Measurements from ENCODE around the gene ZNF524.
"Not testable (repeated sequence)": the region's sequence is repeated elsewhere in the genome, so short reads cannot be mapped to it uniquely, and the experiment has no call there.

The ZNF524 gene, protein sequence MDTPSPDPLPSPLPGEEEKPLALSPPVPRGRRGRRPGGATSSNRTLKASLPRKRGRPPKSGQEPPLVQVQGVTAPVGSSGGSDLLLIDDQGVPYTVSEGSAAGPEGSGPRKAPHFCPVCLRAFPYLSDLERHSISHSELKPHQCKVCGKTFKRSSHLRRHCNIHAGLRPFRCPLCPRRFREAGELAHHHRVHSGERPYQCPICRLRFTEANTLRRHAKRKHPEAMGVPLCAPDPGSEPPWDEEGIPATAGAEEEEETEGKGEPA
- 8.1 to 14.1 reads per million in 2 donors for total RNA-seq

DNA sequence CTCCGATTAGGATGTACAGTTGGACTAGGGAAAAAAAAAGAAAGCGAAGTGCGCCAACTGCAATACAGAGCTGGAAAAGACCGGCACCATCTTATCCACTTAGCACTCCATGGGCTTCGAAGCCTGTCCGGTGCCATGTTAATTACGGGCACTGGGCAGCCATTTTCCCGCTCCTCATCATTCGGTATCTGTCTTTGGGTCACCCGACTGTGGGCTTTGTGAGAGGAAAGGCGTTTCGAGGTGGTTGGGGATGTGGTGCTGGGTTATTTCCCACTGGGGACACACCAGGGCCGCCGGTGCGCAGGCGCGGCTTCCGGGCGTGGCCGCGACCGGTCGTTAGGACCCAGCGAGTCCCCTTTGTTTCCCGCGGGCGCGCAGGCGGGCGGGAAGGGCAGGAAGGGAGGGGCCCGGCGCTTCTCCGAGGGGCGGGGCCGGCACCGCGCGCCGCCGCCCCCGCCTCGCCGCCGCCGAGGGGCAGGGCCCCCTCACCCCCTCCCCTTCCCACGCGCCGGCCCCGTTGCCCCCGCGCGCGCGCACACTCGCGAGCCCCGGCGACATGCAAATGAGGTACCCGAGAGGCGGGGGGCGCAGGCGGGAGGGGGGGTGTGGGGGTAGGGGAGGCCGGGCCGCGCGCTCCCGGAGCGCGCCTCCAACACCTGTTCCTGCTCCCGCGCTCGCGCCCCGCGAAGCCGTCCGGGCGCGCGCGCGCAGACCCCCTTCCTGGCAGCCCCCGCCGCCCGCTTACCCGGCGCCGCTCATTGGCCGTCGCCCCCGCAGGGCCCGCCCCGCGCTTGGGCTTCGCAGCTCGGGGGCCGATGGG, at the start of gene ZNF524:
ZNF524 (plus strand) TSS at position 447 of the 820 bp plus-strand sequence. CDS start 1,825 bp downstream, outside the sequence.
- peak; percentile 68 to 94 (median 79) for DNase-seq

DNA sequence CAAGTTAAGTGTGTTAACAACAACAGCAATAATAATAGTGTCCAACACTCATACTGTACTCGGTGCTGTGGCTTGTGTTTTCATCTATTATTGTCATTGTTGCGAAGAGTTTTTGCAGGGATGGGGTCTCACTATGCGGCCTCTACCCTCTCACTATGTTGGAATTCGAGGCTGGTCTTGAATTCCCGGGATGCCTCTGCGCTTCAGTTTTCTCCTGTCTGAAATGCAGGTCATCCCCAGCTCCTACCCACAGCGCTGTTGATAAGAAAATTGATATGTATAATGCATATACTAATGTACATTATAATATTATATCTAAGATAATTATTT, 49.8 kb upstream of the ZNF524 start:
- no peak for DNase-seq

DNA sequence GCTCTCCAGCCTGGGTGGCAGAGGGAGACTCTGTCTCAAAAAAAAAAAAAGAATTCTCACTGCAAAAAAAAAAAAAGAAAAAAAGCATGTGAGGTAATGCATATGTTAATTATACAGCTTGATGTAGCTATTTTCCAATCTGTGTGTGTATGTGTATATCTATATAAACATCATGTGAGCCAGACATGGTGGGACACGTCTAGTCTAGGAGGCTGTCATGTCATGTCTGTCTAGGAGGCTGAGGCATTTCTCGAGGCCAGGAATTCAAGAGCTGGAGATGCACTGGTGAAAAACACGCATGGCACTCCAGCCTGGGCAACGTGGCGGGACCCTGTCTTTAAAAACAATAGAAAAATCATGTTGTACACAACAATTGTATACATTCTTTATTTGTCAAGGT, 47.9 kb upstream of the ZNF524 start:
- DNase-seq, result no peak

DNA sequence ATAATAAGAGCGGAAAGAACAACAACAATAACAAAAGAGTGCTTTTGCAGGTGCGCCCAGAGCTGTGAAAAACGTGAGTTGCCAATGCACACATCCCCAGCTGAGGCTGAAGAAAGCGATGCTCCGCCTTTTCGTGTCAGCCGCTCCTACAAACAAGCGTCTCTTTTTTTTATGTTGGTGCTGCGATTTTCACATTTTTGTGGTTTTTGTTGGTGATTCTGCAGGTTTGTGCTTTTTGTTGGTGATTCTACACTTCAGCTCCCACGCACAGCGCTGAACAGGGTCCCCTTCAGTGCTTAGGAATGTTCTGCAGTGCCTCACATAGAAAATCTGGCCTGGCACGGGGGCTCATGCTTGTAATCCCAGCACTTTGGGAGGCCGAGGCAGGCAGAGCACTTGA, 47.5 kb upstream of the ZNF524 start:
- DNase-seq, result no peak

DNA sequence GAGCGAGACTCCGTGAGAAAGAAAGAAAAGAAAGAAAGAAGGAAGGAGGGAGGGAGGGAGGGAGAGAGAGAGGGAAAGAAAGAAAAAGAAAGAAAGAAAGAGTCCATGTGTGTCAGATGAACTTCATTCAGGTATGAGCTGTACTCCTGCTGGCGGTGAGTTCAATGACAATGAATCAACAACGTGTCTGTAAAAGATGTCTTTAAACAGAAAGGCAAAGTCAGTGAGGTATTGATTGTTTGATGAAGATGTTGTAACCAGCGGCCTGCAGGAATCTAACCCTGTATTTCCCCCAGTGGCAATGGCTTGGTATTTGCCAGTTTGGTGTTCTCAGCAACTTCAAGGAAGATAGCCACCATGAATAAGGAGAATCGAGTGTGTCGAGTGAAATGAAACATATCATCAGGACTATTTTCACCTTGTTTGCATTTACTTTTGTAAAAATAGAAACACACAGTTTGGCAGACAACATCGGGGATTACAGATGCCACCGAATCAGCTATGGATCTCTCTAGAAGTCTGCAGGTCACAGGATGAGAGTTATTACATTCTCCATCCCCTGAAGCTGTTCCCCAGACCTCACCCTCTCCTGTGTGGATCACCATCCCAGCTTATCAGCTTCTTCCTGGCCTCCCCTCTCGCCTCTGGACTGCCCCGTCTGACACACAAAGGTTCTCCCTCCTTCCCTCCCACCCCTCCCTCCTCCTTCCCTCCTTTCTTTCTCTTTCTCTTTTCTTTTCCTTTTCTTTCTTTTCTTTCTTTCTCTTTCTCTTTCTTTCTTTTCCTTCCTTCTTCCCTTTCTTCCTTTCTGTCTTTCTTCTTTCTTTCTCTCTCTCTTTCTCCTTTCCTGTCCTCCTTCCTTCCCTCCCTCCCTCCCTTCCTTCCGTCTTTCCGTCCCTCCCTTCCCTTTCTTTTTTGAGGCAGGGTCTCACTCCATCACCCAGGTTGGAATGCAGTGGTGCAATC, 46.6 kb upstream of the ZNF524 start:
- DNase-seq, result no peak

DNA sequence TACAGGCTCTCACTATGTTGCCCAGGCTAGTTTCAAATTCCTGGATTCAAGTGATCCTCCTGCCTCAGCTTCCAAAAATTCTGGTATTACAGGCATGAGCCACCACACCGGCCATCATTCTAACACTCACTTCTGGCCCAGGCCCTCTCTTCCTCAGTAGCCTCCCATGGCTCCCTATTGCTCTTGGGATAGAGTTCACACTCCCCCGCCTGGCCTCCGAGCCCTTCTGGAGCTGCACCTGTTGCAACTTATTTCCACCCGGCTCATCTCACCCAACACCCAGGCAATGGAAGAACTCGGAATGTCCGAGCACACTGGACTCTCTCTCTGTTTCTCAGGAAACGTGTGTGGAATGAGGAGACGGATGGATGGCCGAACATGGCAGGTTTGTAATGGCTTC, 45.8 kb upstream of the ZNF524 start:
- no peak for DNase-seq

DNA sequence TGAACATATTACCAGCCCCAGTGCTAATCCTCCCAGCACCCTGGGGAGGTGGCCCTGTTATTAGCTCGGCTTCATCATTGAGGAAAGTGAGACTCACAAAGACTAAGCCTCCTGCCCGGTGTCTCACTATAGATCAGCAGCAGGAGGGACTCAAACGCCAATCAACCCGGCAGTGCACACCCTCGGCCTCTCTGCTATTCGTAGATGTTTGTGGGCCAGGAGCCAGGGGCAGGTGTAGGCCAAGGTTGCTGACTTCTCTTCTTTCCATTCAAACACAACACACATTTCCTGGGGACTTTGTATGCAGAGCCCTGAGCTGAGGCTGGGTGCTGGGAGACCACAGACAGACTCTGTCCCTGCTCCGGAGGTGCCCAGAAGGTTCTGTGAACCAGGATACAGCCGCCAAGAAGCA, 45.3 kb upstream of the ZNF524 start:
- no peak for DNase-seq

DNA sequence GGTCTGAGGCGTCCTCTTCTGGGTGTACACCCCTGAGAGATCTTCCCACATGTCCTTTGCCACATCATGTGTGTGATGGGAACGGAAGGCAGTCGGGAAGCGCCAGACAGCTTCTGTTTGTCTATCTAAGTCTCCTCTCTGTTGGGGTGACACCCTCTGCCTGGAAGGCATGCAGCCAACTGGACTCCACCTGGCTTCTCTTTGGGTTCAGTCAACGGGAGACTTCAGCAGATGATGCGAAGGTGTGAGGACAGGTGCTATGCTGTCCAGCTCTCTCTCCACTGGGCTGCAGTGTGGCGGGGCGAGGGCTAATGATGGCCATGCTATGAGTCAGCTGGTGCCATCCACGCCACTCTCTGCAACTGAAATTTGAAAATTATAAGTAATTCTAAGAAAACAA, 40.4 kb upstream of the ZNF524 start:
- no peak for DNase-seq

DNA sequence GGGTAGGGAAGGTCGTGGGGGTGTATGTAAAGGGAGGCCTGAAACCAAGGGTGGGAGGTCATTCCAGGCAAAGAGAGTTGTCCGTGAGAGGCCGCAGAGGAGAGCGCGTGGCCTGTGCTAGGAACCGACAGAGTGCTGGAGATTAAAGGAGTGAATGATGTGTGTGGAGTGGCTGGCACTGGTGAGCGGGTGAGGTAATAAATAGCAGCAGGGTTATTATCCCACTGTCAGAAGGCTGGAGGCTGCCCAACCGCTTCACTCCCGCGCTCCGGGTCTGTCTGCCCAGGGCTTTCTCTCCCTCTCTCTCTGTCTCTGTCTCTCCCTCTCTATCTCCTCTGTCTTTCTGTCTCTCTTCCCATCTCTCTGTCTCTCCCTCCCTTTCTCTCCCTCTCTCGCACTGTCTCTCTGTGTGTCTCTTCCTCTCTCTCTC, 36.8 kb upstream of the ZNF524 start:
- DNase-seq, result no peak

DNA sequence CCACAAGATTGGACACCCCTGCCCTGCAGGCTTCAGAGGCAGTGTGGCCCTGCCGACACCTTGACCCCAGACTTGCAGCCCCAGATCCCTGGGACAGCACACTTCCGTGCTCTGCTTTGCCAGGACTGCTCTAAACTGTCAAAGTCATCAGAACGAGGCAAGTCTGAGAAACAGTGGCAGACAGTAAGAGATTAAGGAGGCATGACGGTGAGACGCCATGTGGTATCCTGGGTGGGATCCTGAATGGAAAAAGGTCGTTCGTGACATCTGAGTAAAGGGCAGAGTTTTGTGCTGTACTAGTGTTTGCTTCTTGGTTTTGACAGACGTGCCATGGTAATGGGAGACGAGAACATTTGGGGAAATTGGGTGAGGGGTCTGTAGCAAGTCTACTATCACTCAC, 33.3 kb upstream of the ZNF524 start:
- DNase-seq, result no peak

DNA sequence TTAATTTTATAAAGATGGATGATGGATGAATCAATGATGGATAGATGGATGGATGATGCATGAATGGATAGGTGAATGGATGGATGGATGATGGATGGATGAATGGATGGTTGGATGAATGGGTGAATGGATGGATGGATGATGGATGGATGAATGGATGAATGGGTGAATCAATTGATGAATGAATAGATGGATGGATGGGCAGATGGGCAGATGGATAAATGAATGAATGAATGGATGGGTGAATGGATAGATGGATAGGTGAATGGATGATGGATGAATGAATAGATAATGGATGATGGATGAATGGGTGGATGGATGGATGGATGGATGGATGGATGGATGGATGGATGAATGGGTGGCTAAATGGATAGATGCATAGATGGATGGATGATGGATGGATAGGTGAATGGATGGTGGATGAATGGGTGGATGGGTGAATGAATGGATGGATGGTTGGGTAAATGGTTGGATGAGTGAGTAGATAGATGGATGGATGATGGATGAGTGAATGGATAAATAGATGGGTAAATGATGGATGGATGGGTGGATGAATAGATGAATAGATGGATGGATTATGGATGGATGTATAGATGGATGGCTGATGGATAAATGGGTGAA, 32.3 kb upstream of the ZNF524 start:
- no peak for DNase-seq

DNA sequence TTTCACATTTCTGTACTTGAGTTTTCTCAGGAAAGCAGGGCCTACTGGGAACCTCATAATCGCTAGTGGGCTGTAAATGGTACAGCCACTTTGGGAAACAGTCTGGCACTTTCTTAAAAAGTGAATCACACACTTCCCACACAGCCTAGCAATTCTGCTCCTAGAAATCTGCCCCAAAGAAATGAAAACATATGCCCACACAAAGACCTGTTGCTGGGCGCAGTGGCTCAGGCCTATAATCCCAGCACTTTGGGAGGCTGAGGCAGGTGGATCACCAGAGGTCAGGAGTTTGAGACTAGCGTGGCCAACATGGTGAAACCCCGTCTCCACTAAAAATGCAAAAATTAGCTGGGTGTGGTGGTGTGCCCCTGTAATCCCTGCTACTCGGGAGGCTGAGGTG, 30.6 kb upstream of the ZNF524 start:
- not testable (repeated sequence) for DNase-seq

DNA sequence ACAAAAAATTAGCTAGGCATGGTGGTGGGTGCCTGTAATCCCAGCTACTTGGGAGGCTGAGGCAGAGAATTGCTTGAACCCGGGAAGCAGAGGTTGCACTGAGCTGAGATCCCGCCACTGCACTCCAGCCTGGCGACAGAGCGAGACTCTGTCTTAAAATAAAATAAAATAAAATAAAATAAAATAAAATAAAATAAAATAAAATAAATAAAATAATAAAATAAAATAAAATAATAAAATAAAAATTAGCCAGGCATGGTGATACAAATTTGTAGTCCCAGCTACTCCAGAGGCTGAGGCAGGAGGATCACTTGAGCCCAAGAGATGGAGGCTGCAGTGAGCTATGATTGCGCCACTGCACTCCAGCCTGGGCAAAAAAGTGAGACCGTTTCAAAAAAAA, 26.2 kb upstream of the ZNF524 start:
- not testable (repeated sequence) for DNase-seq

DNA sequence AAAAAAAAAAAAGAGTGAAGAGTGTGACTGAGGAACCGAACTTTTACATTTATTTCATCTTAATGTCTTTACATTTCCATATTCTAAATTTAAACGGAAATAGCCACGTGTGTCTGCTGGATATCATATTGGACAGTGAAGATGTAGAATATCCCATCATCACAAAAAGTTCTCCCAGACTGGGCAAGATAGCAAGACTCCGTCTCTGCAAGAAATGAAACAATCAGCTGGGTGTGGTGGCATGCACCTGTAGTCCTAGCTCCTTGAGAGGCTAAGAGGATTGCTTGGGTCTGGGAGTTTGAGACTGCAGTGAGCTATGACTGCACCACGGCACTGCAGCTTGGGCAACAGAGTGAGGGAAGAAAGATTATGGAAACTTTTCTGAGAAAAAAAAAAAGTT, 23.3 kb upstream of the ZNF524 start:
- no peak for DNase-seq

DNA sequence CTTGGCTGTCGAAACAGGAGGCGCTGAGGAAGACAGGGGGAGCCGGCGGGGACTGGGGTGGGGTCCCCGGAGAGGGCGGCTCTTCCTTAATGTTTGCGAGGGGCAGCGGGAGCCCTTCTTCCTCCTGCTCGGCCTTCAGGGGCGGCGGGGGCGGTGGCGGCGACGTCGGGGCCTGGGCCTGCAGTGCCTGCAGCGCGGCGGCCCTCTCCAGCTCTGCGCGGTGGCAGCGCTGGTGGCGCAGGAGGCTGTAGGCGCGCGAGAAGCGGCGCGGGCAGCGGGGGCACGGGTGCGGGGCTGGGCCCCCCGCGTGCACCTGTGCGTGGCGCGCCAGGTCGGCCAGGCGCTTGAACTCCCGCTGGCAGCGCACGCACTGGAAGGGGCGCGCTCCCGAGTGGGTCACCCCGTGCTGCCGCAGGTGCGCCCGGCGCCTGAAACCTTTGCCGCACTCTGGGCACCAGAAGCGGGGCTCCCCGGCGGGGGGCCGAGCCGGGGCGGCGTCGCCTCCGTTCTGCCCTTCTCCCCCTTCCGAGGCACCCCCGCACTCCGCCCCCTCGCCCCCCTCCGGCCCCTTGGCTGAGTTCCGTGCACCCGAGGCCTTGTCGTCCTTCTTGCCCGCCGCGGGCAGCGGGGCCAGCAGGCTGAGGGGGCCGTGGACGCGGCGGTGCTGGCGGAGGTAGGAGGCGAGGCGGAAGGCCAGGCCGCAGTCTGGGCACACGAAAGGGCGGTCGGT, 21.9 kb upstream of the ZNF524 start:
- DNase-seq, result no peak

DNA sequence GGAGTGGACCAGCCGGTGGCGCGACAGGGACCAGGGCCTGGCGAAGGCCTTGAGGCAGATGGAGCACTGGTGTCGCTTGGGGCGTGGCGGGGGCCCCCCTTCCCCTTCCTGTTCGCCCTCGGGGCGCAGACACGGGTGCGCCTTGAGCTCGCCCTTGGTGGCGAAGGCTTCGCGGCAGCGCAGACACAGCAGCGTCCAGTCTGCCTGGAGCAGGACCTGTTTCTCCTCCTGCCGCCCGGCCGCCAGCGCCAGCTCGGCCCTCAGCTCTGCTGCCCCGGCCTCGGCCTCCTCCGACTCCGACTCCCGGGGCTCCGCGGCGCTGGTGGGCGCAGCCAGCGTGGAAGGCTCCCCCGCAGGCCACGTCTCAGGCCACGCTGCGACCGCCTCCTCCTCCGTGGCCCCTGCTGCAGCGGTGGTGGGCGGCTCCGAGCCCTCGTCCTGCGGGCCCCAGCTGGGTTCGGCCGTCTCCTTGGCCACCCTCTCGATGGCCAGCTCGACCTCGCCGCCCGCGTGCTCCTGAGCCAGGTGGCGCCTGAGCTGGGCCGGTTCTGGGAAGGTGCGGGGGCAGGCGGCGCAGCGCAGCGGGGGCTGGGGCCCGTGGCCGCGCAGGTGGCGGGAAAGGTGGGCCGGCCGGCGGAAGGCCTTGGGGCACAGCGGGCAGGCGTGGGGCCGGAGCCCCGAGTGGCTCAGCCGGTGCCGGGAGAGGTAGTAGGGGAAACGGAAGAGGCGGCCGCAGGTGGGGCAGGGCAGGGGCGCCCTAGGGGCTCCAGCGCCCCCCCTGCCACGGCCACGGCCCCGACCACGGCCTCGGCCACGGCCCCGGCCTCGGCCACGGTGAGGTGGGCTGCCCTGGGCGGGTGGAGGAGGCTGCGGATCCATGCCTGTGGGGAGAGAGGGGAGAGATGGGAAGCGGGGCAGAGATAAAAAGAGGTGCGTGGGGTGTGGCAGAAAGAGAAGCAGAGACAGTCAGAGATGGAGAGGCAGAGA, 21.0 kb upstream of the ZNF524 start:
- no peak for DNase-seq

DNA sequence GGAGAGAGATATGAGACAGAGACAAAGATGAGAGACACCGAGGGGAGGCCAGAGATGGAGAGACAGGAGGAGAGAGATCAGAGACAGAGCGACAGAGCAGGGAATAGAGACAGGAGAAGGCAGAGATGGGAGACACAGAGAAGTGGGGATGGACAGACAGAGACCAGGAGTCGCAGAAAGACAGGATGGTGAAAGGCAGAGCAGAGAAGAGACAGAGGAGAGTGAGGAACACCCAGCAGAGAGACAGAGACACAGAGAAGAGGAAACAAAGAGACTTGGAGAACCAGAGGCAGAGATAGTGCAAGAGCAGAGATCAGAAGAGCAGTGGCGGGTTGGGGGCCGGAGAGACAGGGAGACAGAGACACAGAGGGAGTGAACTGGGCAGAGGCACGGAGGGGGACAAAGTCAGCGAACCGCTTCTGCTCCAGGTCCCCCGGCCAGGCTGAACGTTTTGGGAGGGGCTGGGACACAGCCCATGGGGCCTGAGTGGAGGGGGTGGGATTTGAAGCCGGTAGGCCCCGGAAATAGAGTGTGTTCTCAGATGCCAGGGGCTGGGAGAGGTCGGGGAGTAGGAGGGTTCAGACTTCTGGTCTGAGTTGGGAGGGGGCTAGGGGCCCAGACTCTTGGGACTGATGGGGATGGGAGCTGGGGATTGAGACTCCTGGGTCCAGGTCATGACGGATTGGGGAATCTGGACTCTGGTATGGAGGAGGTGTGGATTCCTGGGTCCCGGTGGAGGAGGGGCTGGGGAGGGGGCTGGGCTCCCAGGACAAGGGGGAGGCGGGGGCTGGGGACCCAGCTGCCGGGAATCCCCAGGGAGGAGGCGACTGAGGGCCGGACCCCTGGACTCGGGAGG, 20.1 kb upstream of the ZNF524 start:
- DNase-seq, result no peak

DNA sequence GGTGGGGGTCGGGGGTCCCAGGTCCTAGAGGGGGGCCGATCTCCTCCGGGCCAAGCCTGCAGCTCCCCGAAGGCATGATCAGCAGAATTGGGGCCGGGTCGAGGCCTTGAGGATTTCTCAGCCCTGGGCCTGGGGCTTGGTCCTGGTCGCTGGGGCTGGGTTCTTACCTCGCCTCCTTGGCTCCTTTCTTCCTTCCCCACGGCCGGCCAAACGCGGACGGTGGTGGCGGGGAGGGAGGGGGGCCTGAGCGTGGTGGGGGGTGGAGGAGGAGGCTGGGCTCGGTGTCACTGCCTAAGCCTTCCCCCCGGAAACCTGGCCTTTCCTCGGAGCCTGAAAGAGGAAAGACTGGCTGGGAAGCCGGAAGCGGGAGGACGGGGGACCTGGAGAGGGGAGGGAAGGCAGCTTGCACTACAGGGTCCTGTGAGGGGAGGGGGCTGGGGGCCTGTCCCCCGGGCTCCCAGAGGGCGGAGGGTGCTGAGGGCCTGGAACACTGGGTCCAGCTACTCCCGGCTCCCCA, 19.4 kb upstream of the ZNF524 start, which contains the start of gene ZNF579:
ZNF579 (minus strand) TSS at position 221 of the 517 bp plus-strand sequence. CDS start 1,209 bp downstream, outside the sequence.
- DNase-seq, result peak; percentile 27 to 86 (median 57)

DNA sequence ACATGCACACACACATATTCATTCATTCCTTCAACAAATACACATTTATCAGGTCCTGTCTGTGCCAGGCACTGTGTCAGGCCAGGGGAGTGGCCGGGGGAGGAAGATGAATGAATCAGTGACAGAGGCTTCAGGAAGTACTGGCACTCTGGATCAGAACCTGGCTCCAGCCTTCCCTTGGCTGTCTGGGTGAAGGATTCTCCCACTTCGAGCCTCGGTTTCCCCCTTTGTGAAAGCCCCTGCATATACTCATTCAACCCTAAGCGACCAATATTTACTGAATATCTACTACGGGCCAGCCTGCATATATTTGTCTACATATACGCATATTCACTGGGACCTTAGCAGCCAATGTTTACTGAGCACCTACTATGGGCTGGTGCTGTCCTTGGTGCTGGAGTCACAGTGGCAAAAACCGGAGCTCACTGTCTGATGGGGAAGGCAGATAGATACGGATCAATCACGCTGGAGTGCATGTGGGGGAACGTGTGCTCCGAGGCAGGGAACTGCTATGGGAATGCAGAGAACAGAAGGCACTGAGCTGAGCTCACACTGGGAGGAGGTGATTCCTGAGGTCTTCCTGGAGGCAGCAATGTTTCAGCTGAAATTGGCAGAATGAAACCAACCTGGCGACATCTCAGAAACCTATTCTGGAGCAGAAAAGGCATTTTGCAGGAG, 18.8 kb upstream of the ZNF524 start:
- DNase-seq, result peak in 1 of 5 experiments; percentile 38

Measured in T-helper 2 cell (primary cell).